HG02759 (cell line): Measurements from ENCODE around the gene JUP.
"Not testable (repeated sequence)": the region's sequence is repeated elsewhere in the genome, so short reads cannot be mapped to it uniquely, and the experiment has no call there.

Experiments used
- ATAC-seq: cut with Tn5 transposase; IDR thresholded peaks from one replicate; pipeline ENCODE4 v1.9.1; 2021; ENCODE audit warnings: mild to moderate bottlenecking, moderate library complexity; ENCODE audit not compliant: unreplicated experiment

The JUP gene

GRCh38 chr17:41786227-41787020 lies at the start of gene JUP:
Gene JUP, minus strand, starts transcription at chr17:41786711. Its CDS starts 14,857 bp downstream, at chr17:41771854.
- ATAC-seq = peak; percentile 82

GRCh38 chr17:41835800-41836549 lies 49.5 kb upstream of the JUP start, which contains the start of gene NT5C3B:
Gene NT5C3B, minus strand, starts transcription at chr17:41836232. Its CDS starts 39 bp downstream, at chr17:41836193.
- ATAC-seq = peak; percentile 78

GRCh38 chr17:41835214-41835799 lies 48.8 kb upstream of the JUP start:
- peak; percentile 19 for ATAC-seq

GRCh38 chr17:41829961-41830360 lies 43.5 kb upstream of the JUP start:
- not testable (repeated sequence) for ATAC-seq

- no peak for ATAC-seq
These were observed 38.8 kb upstream of the JUP start for GRCh38 chr17:41825175-41825845.

- ATAC-seq = no peak
These were observed 37.6 kb upstream of the JUP start for GRCh38 chr17:41824086-41824485.

- ATAC-seq = no peak
These were observed 37.1 kb upstream of the JUP start for GRCh38 chr17:41823580-41823979.

GRCh38 chr17:41823141-41823524 lies 36.6 kb upstream of the JUP start:
- no peak for ATAC-seq

- ATAC-seq = no peak
These were observed 36.0 kb upstream of the JUP start for GRCh38 chr17:41822216-41823140.

- ATAC-seq = no peak
These were observed 35.3 kb upstream of the JUP start for GRCh38 chr17:41821776-41822175.

- ATAC-seq = no peak
These were observed 31.5 kb upstream of the JUP start for GRCh38 chr17:41818024-41818423.

- no peak for ATAC-seq
These were observed 30.3 kb upstream of the JUP start for GRCh38 chr17:41816637-41817320.

GRCh38 chr17:41814195-41814594 lies 27.7 kb upstream of the JUP start:
- no peak for ATAC-seq

- no peak for ATAC-seq
These were observed 27.2 kb upstream of the JUP start for GRCh38 chr17:41813699-41814124.

GRCh38 chr17:41813152-41813680 lies 26.7 kb upstream of the JUP start:
- ATAC-seq = no peak

GRCh38 chr17:41812381-41813151 lies 26.1 kb upstream of the JUP start, which contains the start of gene FKBP10:
Gene FKBP10, plus strand, starts transcription at chr17:41813004. Its CDS starts 31 bp downstream, at chr17:41813035.
- no peak for ATAC-seq

- ATAC-seq = peak; percentile 80
These were observed 25.3 kb upstream of the JUP start, which contains the start of gene P3H4 for GRCh38 chr17:41811549-41812380. Gene P3H4, minus strand, starts transcription at chr17:41811949. Its CDS starts 34 bp downstream, at chr17:41811915.
